Loucy (cell line): ENCODE data around the gene PRUNE2.

Experiments
- H2AFZ ChIP-seq: fragments of 200-600 bp; sonication (generic); 2 replicates; pipeline ENCODE4 v1.6.0; 2016; ENCODE audit warnings: antibody characterized with exemption, mild to moderate bottlenecking, low read length, moderate library complexity
- H3F3A ChIP-seq: fragments of 200-600 bp; 2 replicates; pipeline ENCODE4 v1.6.0; 2016; ENCODE audit warnings: antibody characterized with exemption, low read depth, mild to moderate bottlenecking
- H3K27me3 ChIP-seq: fragments of 200-600 bp; sonication (generic); 2 replicates; pipeline ENCODE4 v1.6.1; 2014; ENCODE audit warnings: low read length, mild to moderate bottlenecking; ENCODE audit not compliant: insufficient read depth, poor library complexity, severe bottlenecking
- H3K36me3 ChIP-seq: fragments of 200-600 bp; sonication (generic); 2 replicates; pipeline ENCODE4 v1.6.1; 2016; ENCODE audit warnings: low read length; ENCODE audit not compliant: insufficient read depth
- H3K4me1 ChIP-seq: fragments of 200-600 bp; sonication (generic); 2 replicates; pipeline ENCODE4 v1.5.1; 2014; ENCODE audit warnings: low read length, mild to moderate bottlenecking; ENCODE audit not compliant: insufficient read depth, poor library complexity, severe bottlenecking
- H3K4me2 ChIP-seq: fragments of 200-600 bp; sonication (generic); 2 replicates; pipeline ENCODE4 v1.6.0; 2014; ENCODE audit warnings: antibody characterized with exemption, low read length, low read depth, mild to moderate bottlenecking; ENCODE audit not compliant: poor library complexity, severe bottlenecking
- H3K4me3 ChIP-seq: fragments of 200-600 bp; sonication (generic); 2 replicates; pipeline ENCODE4 v1.5.1; 2014; ENCODE audit warnings: low read length, mild to moderate bottlenecking, mixed read lengths; ENCODE audit not compliant: poor library complexity, severe bottlenecking
- H3K79me2 ChIP-seq: fragments of 200-600 bp; sonication (generic); 2 replicates; pipeline ENCODE4 v1.6.1; 2014; ENCODE audit warnings: low read length; ENCODE audit not compliant: insufficient read depth
- H3K9ac ChIP-seq: fragments of 200-600 bp; sonication (generic); 2 replicates; pipeline ENCODE4 v1.6.0; 2014; ENCODE audit warnings: mild to moderate bottlenecking, low read depth, low read length, moderate library complexity; ENCODE audit not compliant: poor library complexity, severe bottlenecking
- H3K9me2 ChIP-seq: fragments of 200-600 bp; sonication (generic); replicated peaks from 2 replicates; pipeline ENCODE4 v1.6.1; 2016; ENCODE audit warnings: low read depth, low read length, mixed read lengths
- H3K9me3 ChIP-seq: fragments of 200-600 bp; sonication (generic); 2 replicates; pipeline ENCODE4 v1.6.1; 2014; ENCODE audit warnings: mild to moderate bottlenecking, antibody characterized with exemption, low read length, low read depth; ENCODE audit not compliant: insufficient read depth
- H4K20me1 ChIP-seq: fragments of 200-600 bp; sonication (generic); 2 replicates; pipeline ENCODE4 v1.6.0; 2014; ENCODE audit warnings: antibody characterized with exemption, low read length, mild to moderate bottlenecking; ENCODE audit not compliant: insufficient read depth, poor library complexity, severe bottlenecking
- EZH2phosphoT487 ChIP-seq: fragments of 200-600 bp; IDR thresholded peaks from 2 replicates; pipeline ENCODE4 v1.6.1; 2018; ENCODE audit warnings: antibody characterized with exemption, mild to moderate bottlenecking, moderate library complexity, borderline replicate concordance
- TF ChIP-seq, protein P1 (sequence below): fragments of 200-600 bp; sonication (generic); conservative IDR thresholded peaks from 2 replicates; pipeline ENCODE4 v1.5.1; 2014; ENCODE audit warnings: mild to moderate bottlenecking, antibody characterized with exemption, low read length

The PRUNE2 gene

GRCh38 chr9:76576344-76576743 is 329.6 kb downstream of the PRUNE2 start:
- Histone ChIP-seq H3K4me2 (peak overlapping the region; percentile 70), H3K9me2 (no peaks in the 10 kb centered on the region), H3K36me3 (no peaks in the 10 kb centered on the region), H3K79me2 (no peaks in the 10 kb centered on the region), H3K27me3 (no peaks in the 10 kb centered on the region), H3K4me3 (peak overlapping the region; percentile 51), H4K20me1 (no peaks in the 10 kb centered on the region), H3F3A (peaks cover 9% of the 10 kb centered on the region; the same call in 1 of the 2 replicates), H3K9ac (peak overlapping the region; percentile 74), H2AFZ (no peak overlapping the region), H3K9me3 (no peaks in the 10 kb centered on the region), H3K4me1 (peaks cover 64% of the 10 kb centered on the region)
- TF ChIP-seq, protein P1, sequence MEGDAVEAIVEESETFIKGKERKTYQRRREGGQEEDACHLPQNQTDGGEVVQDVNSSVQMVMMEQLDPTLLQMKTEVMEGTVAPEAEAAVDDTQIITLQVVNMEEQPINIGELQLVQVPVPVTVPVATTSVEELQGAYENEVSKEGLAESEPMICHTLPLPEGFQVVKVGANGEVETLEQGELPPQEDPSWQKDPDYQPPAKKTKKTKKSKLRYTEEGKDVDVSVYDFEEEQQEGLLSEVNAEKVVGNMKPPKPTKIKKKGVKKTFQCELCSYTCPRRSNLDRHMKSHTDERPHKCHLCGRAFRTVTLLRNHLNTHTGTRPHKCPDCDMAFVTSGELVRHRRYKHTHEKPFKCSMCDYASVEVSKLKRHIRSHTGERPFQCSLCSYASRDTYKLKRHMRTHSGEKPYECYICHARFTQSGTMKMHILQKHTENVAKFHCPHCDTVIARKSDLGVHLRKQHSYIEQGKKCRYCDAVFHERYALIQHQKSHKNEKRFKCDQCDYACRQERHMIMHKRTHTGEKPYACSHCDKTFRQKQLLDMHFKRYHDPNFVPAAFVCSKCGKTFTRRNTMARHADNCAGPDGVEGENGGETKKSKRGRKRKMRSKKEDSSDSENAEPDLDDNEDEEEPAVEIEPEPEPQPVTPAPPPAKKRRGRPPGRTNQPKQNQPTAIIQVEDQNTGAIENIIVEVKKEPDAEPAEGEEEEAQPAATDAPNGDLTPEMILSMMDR, result no peak
- no peak for TF ChIP-seq EZH2phosphoT487

DNA sequence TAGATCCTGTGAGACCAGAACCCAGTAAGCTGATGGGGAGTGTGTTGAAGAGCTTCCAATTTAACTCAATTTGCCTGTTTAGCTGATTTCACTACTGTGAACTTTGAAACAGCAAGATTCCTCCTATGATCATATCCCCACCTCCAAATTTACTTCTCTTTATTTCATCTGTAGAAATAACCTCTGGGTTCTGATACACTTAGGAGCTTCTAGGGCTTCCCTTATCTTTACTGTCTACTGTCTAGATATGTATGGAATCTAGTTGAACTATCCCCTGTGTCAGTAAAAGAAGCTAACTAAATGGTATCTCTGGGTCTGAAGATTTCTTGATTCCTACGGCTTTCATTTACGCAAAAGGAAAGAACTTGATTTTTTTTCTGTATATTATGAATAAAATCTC is 330.2 kb downstream of the PRUNE2 start:
- no peaks in the 10 kb centered on the region for H3K36me3 ChIP-seq
- H3K4me1 ChIP-seq, result peaks cover 60% of the 10 kb centered on the region
- peaks cover 9% of the 10 kb centered on the region; the same call in 1 of the 2 replicates for H3F3A ChIP-seq
- no peaks in the 10 kb centered on the region for H3K9me2 ChIP-seq
- no peak for TF ChIP-seq EZH2phosphoT487
- TF ChIP-seq, protein P1, result no peak
- H4K20me1 ChIP-seq, result no peaks in the 10 kb centered on the region
- peaks cover 3% of the 10 kb centered on the region for H3K9me3 ChIP-seq
- H3K27me3 ChIP-seq, result no peaks in the 10 kb centered on the region
- H2AFZ ChIP-seq, result no peak overlapping the region
- no peaks in the 10 kb centered on the region for H3K79me2 ChIP-seq
- peak overlapping the region; percentile 51 for H3K4me3 ChIP-seq
- peak overlapping the region; percentile 74 for H3K9ac ChIP-seq
- peak overlapping the region; percentile 70 for H3K4me2 ChIP-seq

GRCh38 chr9:76573905-76574760 is 331.8 kb downstream of the PRUNE2 start:
- peaks cover 61% of the 10 kb centered on the region for H3K4me1 ChIP-seq
- H3K27me3 ChIP-seq, result no peaks in the 10 kb centered on the region
- H3K4me2 ChIP-seq, result peak overlapping the region; percentile 13
- H3K4me3 ChIP-seq, result no peak overlapping the region
- no peak for TF ChIP-seq EZH2phosphoT487
- TF ChIP-seq, protein P1, result no peak; the same call in 1 of the 2 replicates
- peak overlapping the region; percentile 45; the same call in 1 of the 2 replicates for H2AFZ ChIP-seq
- H4K20me1 ChIP-seq, result no peaks in the 10 kb centered on the region
- peaks cover 7% of the 10 kb centered on the region for H3K9me3 ChIP-seq
- H3K9ac ChIP-seq, result peak overlapping the region; percentile 25
- H3K79me2 ChIP-seq, result no peaks in the 10 kb centered on the region
- H3K9me2 ChIP-seq, result no peaks in the 10 kb centered on the region
- peaks cover 9% of the 10 kb centered on the region; the same call in 1 of the 2 replicates for H3F3A ChIP-seq
- no peaks in the 10 kb centered on the region for H3K36me3 ChIP-seq
